NCI-H1694 (cell line): ENCODE data around the gene PELI2.
A peak's percentile ranks its signal among the peaks of the same experiment; 100 is the strongest.

Experiments
- DNase-seq: peaks from one replicate; lab custom pipeline; 2025; lab: John Stamatoyannopoulos, UW

Gene PELI2

GRCh38 chr14:56299306-56299984, 181.2 kb downstream of the PELI2 start:
- DNase-seq, result no peak

GRCh38 chr14:56300495-56300894, 182.3 kb downstream of the PELI2 start:
- no peak for DNase-seq

- DNase-seq, result no peak
Measured at GRCh38 chr14:56304456-56304855, 186.2 kb downstream of the PELI2 start.

GRCh38 chr14:56309198-56309597, 191.0 kb downstream of the PELI2 start:
- no peak for DNase-seq

GRCh38 chr14:56310643-56311042, 192.4 kb downstream of the PELI2 start:
- no peak for DNase-seq

GRCh38 chr14:56313789-56314188, 195.6 kb downstream of the PELI2 start:
- DNase-seq, result no peak

GRCh38 chr14:56318393-56319115, 200.3 kb downstream of the PELI2 start:
- DNase-seq, result no peak

GRCh38 chr14:56321861-56322260, 203.7 kb downstream of the PELI2 start:
- DNase-seq, result no peak

GRCh38 chr14:56322531-56322930, 204.3 kb downstream of the PELI2 start:
- DNase-seq, result no peak

GRCh38 chr14:56324454-56324853, 206.2 kb downstream of the PELI2 start:
- DNase-seq, result no peak

GRCh38 chr14:56324856-56325699, 206.9 kb downstream of the PELI2 start:
- no peak for DNase-seq

- no peak for DNase-seq
Measured at GRCh38 chr14:56328021-56328420, 209.8 kb downstream of the PELI2 start.

GRCh38 chr14:56331592-56332216, 213.5 kb downstream of the PELI2 start:
- DNase-seq, result peak; percentile 32

- peak; percentile 40 for DNase-seq
Measured at GRCh38 chr14:56333359-56334292, 215.4 kb downstream of the PELI2 start.

- no peak for DNase-seq
Measured at GRCh38 chr14:56334458-56334857, 216.2 kb downstream of the PELI2 start.

- DNase-seq, result no peak
Measured at GRCh38 chr14:56338674-56339073, 220.5 kb downstream of the PELI2 start.

- DNase-seq, result peak; percentile 78
Measured at GRCh38 chr14:56339855-56340701, 221.9 kb downstream of the PELI2 start.

GRCh38 chr14:56340932-56341331, 222.7 kb downstream of the PELI2 start:
- DNase-seq, result no peak

- no peak for DNase-seq
Measured at GRCh38 chr14:56341766-56342493, 223.7 kb downstream of the PELI2 start.
